K562 (cell line): ENCODE measurements around the gene COQ8A. TPM values are rescaled to one million over a fixed set of nuclear protein-coding genes. Genes with fewer than 3 reads are reported as not detected.

Experiments
- CUX1 ChIP-seq: fragments of 200-800 bp; sonication (Bioruptor generic); IDR thresholded peaks from 2 replicates; pipeline ENCODE4 v1.6.1; 2016; ENCODE audit warnings: missing genetic modification characterization, missing compliant biosample characterization
- DPF2 ChIP-seq: fragments of 450-650 bp; IDR thresholded peaks from 2 replicates; pipeline ENCODE4 v1.6.1; 2016
- LARP7 ChIP-seq: fragments of 450-650 bp; IDR thresholded peaks from 2 replicates; pipeline ENCODE4 v1.6.1; 2016
- ZNF518B ChIP-seq: fragments of 250-450 bp; sonication (Bioruptor Pico); IDR thresholded peaks from 2 replicates; pipeline ENCODE4 v1.5.0; 2021; ENCODE audit warnings: mild to moderate bottlenecking, moderate library complexity
- ZSCAN32 ChIP-seq: fragments of 450-650 bp; formaldehyde crosslinking; IDR thresholded peaks from 2 replicates; pipeline ENCODE4 v1.4.0; 2020; ENCODE audit warnings: mild to moderate bottlenecking, moderate library complexity
- polyA plus RNA-seq, 8 experiments: library from polyadenylated mRNA; depleted of rRNA in 4 of 8; stranded (reverse) in 5 of 8; unstranded in 3 of 8; fragments of >200 nt; fragmentation: Nextera tagmentation in 2 of 8; fragmentation: Illumina TruSeq in 1 of 8; extraction: Ambion mirVana in 2 of 8; extraction: Trizol in 1 of 8; gene quantifications; 2 replicates each; pipeline versions ENCODE4 v1.2.1 to v1.2.3, GENCODE V29; 2011 to 2014; ENCODE audit warnings: inconsistent platforms in 1 of 8, missing spikeins in 1 of 8
- total RNA-seq, 7 experiments: library from RNA; depleted of rRNA in 6 of 7; stranded (reverse); fragments of >200 nt in 6 of 7; fragmentation: Illumina TruSeq in 2 of 7; extraction: Trizol in 2 of 7; gene quantifications; 2 replicates each; pipeline versions ENCODE4 v1.2.1 to v1.2.3, GENCODE V29; 2011 to 2021; ENCODE audit warnings: low replicate concordance in 1 of 7

Gene COQ8A
- total and polyA plus RNA-seq, 9 of the 15 experiments (the other 6 are each of a cell fraction or from before 2014, with no cell fraction given): 2.6 to 54.3 (median 32.4) TPM

- TF ChIP-seq CUX1 (CRISPR knock-in tag) (no peak), ZSCAN32 (no peak), ZNF518B (CRISPR knock-in tag) (no peak), DPF2 (no peak), LARP7 (no peak)
Measured at GRCh38 chr1:226994586-226995364, 54.7 kb downstream of the COQ8A start (continued).
